22Rv1 (cell line): ENCODE results near the gene TRIO.

Source experiments
- H3K27ac ChIP-seq: fragments of 450-650 bp; 2 replicates; pipeline ENCODE4 v1.5.1; 2017
- CTCF ChIP-seq: fragments of 450-650 bp; IDR thresholded peaks from 2 replicates; pipeline ENCODE4 v1.5.1; 2017; ENCODE audit warnings: mild to moderate bottlenecking
- ZFX ChIP-seq: fragments of 450-650 bp; IDR thresholded peaks from 2 replicates; pipeline ENCODE4 v1.6.1; 2017; ENCODE audit warnings: antibody characterized with exemption, borderline replicate concordance

The TRIO gene

GRCh38 chr5:14292766-14293658, 149.9 kb downstream of the TRIO start:
- TF ChIP-seq CTCF (no peak), ZFX (no peak)
- no peak overlapping the region for H3K27ac ChIP-seq

GRCh38 chr5:14295610-14296009, 152.5 kb downstream of the TRIO start:
- TF ChIP-seq ZFX (no peak), CTCF (no peak)
- no peak overlapping the region for H3K27ac ChIP-seq

- TF ChIP-seq CTCF (no peak), ZFX (no peak)
- H3K27ac ChIP-seq = no peak overlapping the region
Observed at GRCh38 chr5:14296533-14297331, 153.6 kb downstream of the TRIO start.

- no peak for TF ChIP-seq CTCF
- no peak overlapping the region for H3K27ac ChIP-seq
Observed at GRCh38 chr5:14297697-14298096, 154.6 kb downstream of the TRIO start.

GRCh38 chr5:14298126-14298847, 155.1 kb downstream of the TRIO start:
- H3K27ac ChIP-seq = no peak overlapping the region
- TF ChIP-seq CTCF = no peak

- TF ChIP-seq ZFX (no peak), CTCF (no peak)
- no peak overlapping the region for H3K27ac ChIP-seq
Observed at GRCh38 chr5:14299666-14300065, 156.5 kb downstream of the TRIO start.
